Heart left ventricle (tissue), 16 donors: ENCODE measurements around the gene IL26. TPM values are rescaled to one million over a fixed set of nuclear protein-coding genes. Genes with fewer than 3 reads are reported as not detected.

Source experiments
- ATAC-seq, 4 donors: fragments of 200-7000 bp; cut with Tn5 transposase; one replicate each; pipeline ENCODE4 v1.9.1; 2020 to 2022; ENCODE audit warnings: moderate library complexity in 4 of 4, mild to moderate bottlenecking in 3 of 4, moderate number of reproducible peaks in 1 of 4
- DNase-seq, 5 donors: peaks; one replicate each; pipeline ENCODE4 v3.0.0-alpha.2; 2020
- H3K27ac ChIP-seq, 12 donors: fragments of 200-600 bp; sonication (generic) in 4 of 12; one replicate each; pipeline versions ENCODE4 v1.5.0 to v1.8.0; 2016 to 2022; ENCODE audit warnings: mild to moderate bottlenecking in 2 of 12
- H3K27me3 ChIP-seq, 9 donors: fragments of 200-600 bp; sonication (generic) in 2 of 9; one replicate each; pipeline versions ENCODE4 v1.5.1 to v1.8.0; 2016 to 2022; ENCODE audit warnings: mild to moderate bottlenecking in 3 of 9
- H3K36me3 ChIP-seq, 9 donors: fragments of 200-600 bp; sonication (generic) in 2 of 9; one replicate each; pipeline versions ENCODE4 v1.5.0 to v1.8.0; 2018 to 2022; ENCODE audit warnings: mild to moderate bottlenecking in 2 of 9
- H3K4me1 ChIP-seq, 12 donors: fragments of 200-600 bp; sonication (generic) in 4 of 12; one replicate each; pipeline versions ENCODE4 v1.5.0 to v1.8.0; 2016 to 2022; ENCODE audit warnings: mild to moderate bottlenecking in 3 of 12
- H3K4me3 ChIP-seq, 12 donors: fragments of 200-600 bp; sonication (generic) in 4 of 12; one replicate each; pipeline versions ENCODE4 v1.5.0 to v1.8.0; 2017 to 2022; ENCODE audit warnings: mild to moderate bottlenecking in 9 of 12, moderate library complexity in 4 of 12
- H3K9me3 ChIP-seq, 12 donors: fragments of 200-600 bp; sonication (generic) in 4 of 12; one replicate each; pipeline versions ENCODE4 v1.5.0 to v1.8.0; 2016 to 2022; ENCODE audit warnings: mild to moderate bottlenecking in 1 of 12
- CTCF ChIP-seq, 12 donors: fragments of 200-600 bp; sonication (generic) in 4 of 12; IDR thresholded peaks; one replicate each; pipeline versions ENCODE4 v1.5.0 to v1.8.0; 2018 to 2022; ENCODE audit warnings: antibody characterized with exemption in 12 of 12, mild to moderate bottlenecking in 5 of 12
- POLR2A ChIP-seq, 2 donors: fragments of 450-650 bp; IDR thresholded peaks; one replicate each; pipeline ENCODE4 v1.6.1; 2017; ENCODE audit warnings: antibody characterized with exemption in 2 of 2, mild to moderate bottlenecking in 2 of 2, moderate library complexity in 2 of 2
- WGBS, 4 donors: extraction: QIAGEN DNeasy Blood & Tissue Kit in 2 of 4; methylation state at CpG; one replicate each; pipeline versions ENCODE4 v1.1.5 to v1.1.7; 2013 to 2018; 5-methylcytosine and 5-hydroxymethylcytosine counted together
- intact Hi-C, 10 donors: fragments of 100-400 bp; cut with DNase I; formaldehyde crosslinking; loops; one replicate each; pipeline versions ENCODE4 v1.11.1 to v1.14.2; 2022
- polyA plus RNA-seq, 2 donors: library from polyadenylated mRNA; stranded (reverse); fragments of 200-250 nt; gene quantifications; one replicate each; pipeline ENCODE4 v1.2.3, GENCODE V29; 2013
- total RNA-seq, 9 donors: library from RNA; depleted of rRNA in 2 of 9; stranded (reverse); fragments of >200 nt in 2 of 9; fragmentation: NEBNext Ultra II Directional in 3 of 9; extraction: Animal tissue kit (Norgen Biotek cat#: 25700) in 3 of 9; gene quantifications; one replicate each; pipeline versions ENCODE4 v1.1.0 to v1.2.4, GENCODE V29; 2016 to 2023
- donor health status: ischemic (EF 13 %, LVEDD 7.1; RV severe dilation, severe dysfunction).
- donor health status: healthy with polysubstance abuse.
- donor health status: DM: no; HTN: yes; CAD: no.
- donor health status: DM: no; HTN: no; CAD: no.
- donor health status: ischemic (EF 25% LVEDD 6.9; RV normal size, moderate dysfunction).
- donor health status: ischemic (EF 25% LVEDD 5.7; RV mildly dilated, moderate dysfunction).
- donor health status: healthy.
- donor health status: DM: yes; HTN: yes; CAD: no.
- donor health status: ischemic (EF 35%, LVEDD 5.7; RV mildly dilated, moderate dysfunction).
- donor health status: nonischemic (EF 11% LVEDD 7.7; RV severe dilation, severe dysfunction).
- donor health status: DM: yes; HTN: yes; CAD: no.
- donor health status: PGD.
- donor health status: ischemic (EF 29% LVEDD 5.4; RV normal size, mild dysfunction).
- donor health status: nonischemic (EF 23%, LVEDD 6.1; RV moderate dilation, normal function).

Gene IL26
- total and polyA plus RNA-seq, 11 donors = not detected

- ATAC-seq = no peak
- no peak for DNase-seq
- Histone ChIP-seq H3K4me1 (no peaks in the 10 kb centered on the region), H3K9me3 (no peaks in the 10 kb centered on the region), H3K27me3 (no peaks in the 10 kb centered on the region), H3K27ac (no peak overlapping the region), H3K4me3 (no peak overlapping the region), H3K36me3 (no peaks in the 10 kb centered on the region)
- TF ChIP-seq CTCF (IDR thresholded peaks at IDR 0.05) = no peak
- no peak for TF ChIP-seq POLR2A (IDR thresholded peaks at IDR 0.05)
- intact Hi-C loops = no loop called here
- 78 to 91% (median 86%) methylated on average over 2 of the region's 2 CpGs for WGBS, 4 donors
Measured at GRCh38 chr12:68269779-68270178, 44.2 kb upstream of the IL26 start.

GRCh38 chr12:68268967-68269366, 43.4 kb upstream of the IL26 start:
- DNase-seq = no peak
- no peak for TF ChIP-seq POLR2A (IDR thresholded peaks at IDR 0.05)
- no peak for TF ChIP-seq CTCF (IDR thresholded peaks at IDR 0.05)
- Histone ChIP-seq H3K27ac (no peak overlapping the region), H3K27me3 (no peaks in the 10 kb centered on the region), H3K4me1 (no peaks in the 10 kb centered on the region), H3K9me3 (no peaks in the 10 kb centered on the region), H3K36me3 (no peaks in the 10 kb centered on the region), H3K4me3 (no peak overlapping the region)
- ATAC-seq = no peak
- intact Hi-C loops = no loop called here

GRCh38 chr12:68267892-68268396, 42.3 kb upstream of the IL26 start:
- ATAC-seq = no peak
- Histone ChIP-seq H3K36me3 (no peaks in the 10 kb centered on the region), H3K27ac (no peak overlapping the region), H3K4me3 (no peak overlapping the region), H3K9me3 (no peaks in the 10 kb centered on the region), H3K27me3 (no peaks in the 10 kb centered on the region), H3K4me1 (no peaks in the 10 kb centered on the region)
- no peak for DNase-seq
- TF ChIP-seq CTCF (IDR thresholded peaks at IDR 0.05) (no peak), POLR2A (IDR thresholded peaks at IDR 0.05) (no peak)
- WGBS, 4 donors = 81 to 88% (median 84%) methylated on average over 6 of the region's 6 CpGs
- intact Hi-C loops = no loop called here

- intact Hi-C loops = no loop called here
- no peaks in the 10 kb centered on the region for H3K4me1 ChIP-seq
- ATAC-seq = no peak
Measured at GRCh38 chr12:68264857-68265256, 39.2 kb upstream of the IL26 start.

More at GRCh38 chr12:68264857-68265256, 39.2 kb upstream of the IL26 start:
- H3K4me3 ChIP-seq = no peak overlapping the region
- no peaks in the 10 kb centered on the region for H3K36me3 ChIP-seq
- DNase-seq = no peak
- no peaks in the 10 kb centered on the region for H3K27me3 ChIP-seq
- 80 to 89% (median 86%) methylated on average over 2 of the region's 2 CpGs for WGBS, 4 donors
- H3K9me3 ChIP-seq = no peaks in the 10 kb centered on the region
- H3K27ac ChIP-seq = no peak overlapping the region
- no peak for TF ChIP-seq POLR2A (IDR thresholded peaks at IDR 0.05)
- no peak for TF ChIP-seq CTCF (IDR thresholded peaks at IDR 0.05)
